Dedifferentiated amniotic fluid mesenchymal stem cell (primary cell): ENCODE data around the gene IVD.

Experiments
- DNase-seq: peaks from one replicate; pipeline ENCODE4 v3.0.0-alpha.2; 2016; ENCODE audit errors: extremely low spot score

Gene IVD

GRCh38 chr15:40414816-40415215, 9.2 kb downstream of the IVD start:
- no peak for DNase-seq

GRCh38 chr15:40415226-40415625, 9.6 kb downstream of the IVD start:
- no peak for DNase-seq

GRCh38 chr15:40416056-40416455, 10.5 kb downstream of the IVD start:
- no peak for DNase-seq

GRCh38 chr15:40418126-40418525, 12.5 kb downstream of the IVD start:
- no peak for DNase-seq

GRCh38 chr15:40420071-40420713, 14.6 kb downstream of the IVD start:
- no peak for DNase-seq

GRCh38 chr15:40420793-40421192, 15.2 kb downstream of the IVD start:
- no peak for DNase-seq

GRCh38 chr15:40421246-40422157, 15.9 kb downstream of the IVD start:
- peak; percentile 38 for DNase-seq

- no peak for DNase-seq
Measured at GRCh38 chr15:40424483-40425115, 19.0 kb downstream of the IVD start.

GRCh38 chr15:40425681-40426080, 20.1 kb downstream of the IVD start:
- no peak for DNase-seq

GRCh38 chr15:40427188-40427587, 21.6 kb downstream of the IVD start:
- no peak for DNase-seq

- DNase-seq: no peak
Measured at GRCh38 chr15:40428185-40428584, 22.6 kb downstream of the IVD start.

- DNase-seq: no peak
Measured at GRCh38 chr15:40429068-40429710, 23.6 kb downstream of the IVD start.

- DNase-seq: peak; percentile 44
Measured at GRCh38 chr15:40430271-40430805, 24.7 kb downstream of the IVD start.

GRCh38 chr15:40435023-40435709, 29.6 kb downstream of the IVD start:
- DNase-seq: no peak

GRCh38 chr15:40435710-40436089, 30.1 kb downstream of the IVD start:
- no peak for DNase-seq

GRCh38 chr15:40436116-40436891, 30.7 kb downstream of the IVD start:
- DNase-seq: no peak

GRCh38 chr15:40436892-40437751, 31.5 kb downstream of the IVD start:
- DNase-seq: no peak

- DNase-seq: no peak
Measured at GRCh38 chr15:40437752-40438687, 32.4 kb downstream of the IVD start.
